Activated T-helper 2 cell treated with anti-CD3 and anti-CD28 coated beads, Interferon-gamma antibody, Interleukin-2, Interleukin-4, amounts not matched to agents 10 μg/mL and 5 μg/mL and 100 μg/mL, durations not matched to agents 14 hours and 24 hours and 36 hours (primary cell): Measurements from ENCODE around the gene CTNNBL1. TPM values are rescaled to one million over a fixed set of nuclear protein-coding genes. Genes with fewer than 3 reads are reported as not detected.

Experiments
- DNase-seq: peaks from one replicate; pipeline ENCODE4 v3.0.0; 2021; ENCODE audit warnings: low spot score
- H3K27ac Mint-ChIP-seq: one replicate; pipeline ENCODE4 v1.8.0; 2021; ENCODE audit warnings: mixed read lengths
- H3K27me3 Mint-ChIP-seq: one replicate; pipeline ENCODE4 v1.8.0; 2021; ENCODE audit warnings: low read depth, mixed read lengths
- H3K36me3 Mint-ChIP-seq: one replicate; pipeline ENCODE4 v1.8.0; 2021; ENCODE audit warnings: low read depth, mixed read lengths
- H3K4me1 Mint-ChIP-seq: one replicate; pipeline ENCODE4 v1.8.0; 2021; ENCODE audit warnings: low read depth, mixed read lengths
- H3K4me3 Mint-ChIP-seq: one replicate; pipeline ENCODE4 v1.8.0; 2021; ENCODE audit warnings: low read depth, mild to moderate bottlenecking, moderate library complexity, mixed read lengths
- H3K9me3 Mint-ChIP-seq: one replicate; pipeline ENCODE4 v1.8.0; 2021; ENCODE audit warnings: mixed read lengths
- intact Hi-C: fragments of 100-400 bp; cut with micrococcal nuclease; formaldehyde crosslinking; loops from one replicate; pipeline ENCODE4 v1.15.1; 2023
- total RNA-seq: library from RNA; stranded (reverse); gene quantifications from 2 replicates; pipeline ENCODE4 v1.2.3, GENCODE V29; 2022

The CTNNBL1 gene
- total RNA-seq, 1 donor from 2014 or later: 108 TPM

- Mint-ChIP-seq H3K36me3 (no peaks in the 10 kb centered on the region), H3K27ac (no peak overlapping the region), H3K4me3 (no peak overlapping the region), H3K9me3 (no peaks in the 10 kb centered on the region), H3K4me1 (peaks cover 7% of the 10 kb centered on the region), H3K27me3 (peaks cover 61% of the 10 kb centered on the region)
- DNase-seq: no peak
- intact Hi-C loops: loop anchor here (10.0 kb wide), 1 partner anchor 341 kb away; no protein-coding TSS in a partner anchor
Observed at GRCh38 chr20:37905671-37906613, 212.1 kb downstream of the CTNNBL1 start.

GRCh38 chr20:37907330-37907676 is 213.5 kb downstream of the CTNNBL1 start:
- Mint-ChIP-seq H3K4me3 (no peak overlapping the region), H3K27ac (no peak overlapping the region), H3K9me3 (no peaks in the 10 kb centered on the region), H3K4me1 (peaks cover 5% of the 10 kb centered on the region), H3K27me3 (peaks cover 55% of the 10 kb centered on the region), H3K36me3 (no peaks in the 10 kb centered on the region)
- intact Hi-C loops: loop anchor here (10.0 kb wide), 1 partner anchor 343 kb away; no protein-coding TSS in a partner anchor
- DNase-seq: no peak

DNA sequence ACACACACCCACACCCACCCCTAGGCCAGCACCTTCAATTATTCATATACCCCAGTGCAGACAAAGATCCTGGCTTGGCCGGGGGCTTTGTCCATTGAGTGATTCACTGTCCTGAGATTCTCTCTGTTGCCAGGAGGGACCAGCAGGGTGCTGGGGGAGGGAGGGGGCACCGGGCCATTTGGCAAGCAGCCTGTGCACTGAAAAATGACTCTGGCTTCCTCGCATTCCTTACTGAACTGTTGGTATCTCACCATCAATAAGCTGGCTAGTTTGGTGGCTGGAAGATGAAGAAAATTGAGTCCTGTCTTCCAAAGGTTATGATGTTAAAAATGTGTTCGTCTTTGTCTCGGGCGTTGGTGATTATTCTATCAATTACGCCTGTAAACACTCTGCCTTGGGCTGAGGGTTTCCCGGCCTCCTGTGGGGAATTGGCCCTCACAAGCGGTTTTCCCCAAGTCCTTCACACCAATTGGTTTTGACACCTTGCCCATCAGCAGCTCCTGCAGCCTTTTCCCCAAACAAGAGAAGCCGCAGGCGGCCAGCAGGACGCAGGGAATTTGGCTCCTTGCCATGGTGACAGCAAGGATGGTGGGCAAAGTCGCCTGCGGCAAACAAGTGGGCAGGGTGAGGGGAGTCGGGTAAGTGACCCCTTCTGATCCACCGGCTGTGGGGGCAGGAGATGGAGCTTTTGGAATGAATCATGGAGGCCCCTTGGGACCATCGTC is 214.0 kb downstream of the CTNNBL1 start:
- no peaks in the 10 kb centered on the region for H3K9me3 Mint-ChIP-seq
- no peaks in the 10 kb centered on the region for H3K36me3 Mint-ChIP-seq
- peaks cover 6% of the 10 kb centered on the region for H3K4me1 Mint-ChIP-seq
- peaks cover 57% of the 10 kb centered on the region for H3K27me3 Mint-ChIP-seq
- intact Hi-C loops: loop anchor here (10.0 kb wide), 1 partner anchor 343 kb away; no protein-coding TSS in a partner anchor
- DNase-seq: no peak
- no peak overlapping the region for H3K27ac Mint-ChIP-seq
- H3K4me3 Mint-ChIP-seq: no peak overlapping the region

GRCh38 chr20:37911261-37911660 is 217.4 kb downstream of the CTNNBL1 start:
- Mint-ChIP-seq H3K27ac (no peak overlapping the region), H3K36me3 (no peaks in the 10 kb centered on the region), H3K9me3 (no peaks in the 10 kb centered on the region), H3K4me1 (peaks cover 9% of the 10 kb centered on the region), H3K27me3 (peaks cover 47% of the 10 kb centered on the region), H3K4me3 (no peak overlapping the region)
- DNase-seq: no peak
- intact Hi-C loops: no loop called here

DNA sequence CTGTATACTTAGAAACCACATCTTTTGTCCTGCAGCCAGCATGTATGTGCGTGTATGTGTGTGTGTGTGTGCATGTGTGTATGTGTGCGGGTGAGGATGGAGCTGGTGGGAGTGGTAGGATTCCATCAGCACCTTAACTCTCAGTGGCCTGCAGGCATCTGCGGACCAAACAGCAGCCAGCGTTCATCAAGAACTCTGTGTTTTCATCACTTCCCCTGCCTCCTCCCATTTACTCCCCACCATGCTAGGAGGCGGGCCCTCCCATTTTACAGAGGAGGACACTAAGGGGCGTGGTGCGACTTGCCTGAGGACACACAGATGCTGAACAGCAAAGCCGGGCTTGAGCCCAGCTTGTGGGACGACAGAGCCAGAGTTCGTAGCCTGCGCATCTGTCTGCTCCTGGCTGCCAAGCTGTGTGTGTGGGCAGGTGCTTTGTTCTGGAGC is 218.0 kb downstream of the CTNNBL1 start:
- intact Hi-C loops: no loop called here
- Mint-ChIP-seq H3K9me3 (no peaks in the 10 kb centered on the region), H3K27ac (no peak overlapping the region), H3K4me3 (no peak overlapping the region), H3K27me3 (peaks cover 47% of the 10 kb centered on the region), H3K4me1 (peaks cover 9% of the 10 kb centered on the region), H3K36me3 (no peaks in the 10 kb centered on the region)
- DNase-seq: no peak

DNA sequence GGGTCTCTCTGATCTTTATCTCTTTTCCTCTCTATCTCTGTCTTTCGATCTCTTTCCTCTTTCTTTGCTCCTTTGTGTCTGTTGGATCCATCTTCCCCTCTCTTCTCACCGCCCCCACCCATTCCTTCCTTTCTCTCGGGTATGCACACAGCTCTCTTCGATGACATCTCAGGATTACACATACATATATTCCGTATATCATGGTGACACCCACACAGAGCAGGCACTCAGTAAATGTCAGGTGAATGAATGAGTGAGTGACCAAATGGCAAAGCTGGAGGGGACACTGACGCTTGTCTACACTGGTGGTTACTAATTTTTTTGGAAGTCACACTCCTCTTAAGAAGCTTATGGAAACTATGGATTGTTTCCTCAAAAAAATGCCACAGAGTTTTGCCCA is 219.0 kb downstream of the CTNNBL1 start:
- Mint-ChIP-seq H3K4me1 (peaks cover 9% of the 10 kb centered on the region), H3K9me3 (no peaks in the 10 kb centered on the region), H3K36me3 (no peaks in the 10 kb centered on the region), H3K27ac (no peak overlapping the region), H3K4me3 (no peak overlapping the region), H3K27me3 (peaks cover 45% of the 10 kb centered on the region)
- intact Hi-C loops: no loop called here
- no peak for DNase-seq

DNA sequence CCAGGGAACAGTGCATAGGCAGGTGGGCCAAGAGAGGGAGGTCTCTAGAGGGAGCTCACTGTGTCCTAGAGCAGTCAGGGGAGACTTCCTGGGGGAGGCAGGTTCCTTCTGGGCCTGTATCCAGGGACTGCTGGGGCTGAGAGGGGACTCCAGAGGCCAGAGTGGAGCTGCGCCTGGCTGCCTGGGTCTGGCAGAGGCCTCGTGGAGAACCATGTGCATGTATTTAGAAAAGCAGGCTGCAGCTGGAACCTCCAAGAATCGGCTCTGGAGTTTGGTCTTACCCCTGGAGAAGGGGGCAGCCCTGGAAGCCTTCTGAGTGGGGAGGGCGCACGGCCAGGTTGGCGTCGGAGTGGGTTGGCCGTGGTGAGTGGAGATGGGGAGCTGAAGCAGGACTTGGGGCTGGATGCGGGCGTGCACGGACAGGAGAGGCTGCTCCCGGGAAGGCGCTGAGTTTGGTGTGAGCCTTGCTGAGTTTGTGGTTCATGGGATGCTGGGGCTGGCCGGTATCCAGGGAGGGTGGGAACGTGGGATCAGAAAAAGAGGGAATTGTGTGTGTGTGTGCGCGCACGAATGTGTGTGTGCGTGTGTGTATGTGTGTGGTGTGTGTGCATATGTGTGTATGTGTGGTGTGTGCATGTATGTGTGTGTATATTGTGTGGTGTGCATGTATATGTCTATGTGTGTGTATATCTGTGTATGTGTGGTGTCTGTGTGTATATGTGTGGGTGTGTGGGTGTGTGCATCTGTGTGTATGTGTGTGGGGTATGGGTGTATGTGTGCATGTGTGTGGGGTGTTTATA is 219.9 kb downstream of the CTNNBL1 start:
- no peak overlapping the region for H3K4me3 Mint-ChIP-seq
- no peak for DNase-seq
- H3K9me3 Mint-ChIP-seq: no peaks in the 10 kb centered on the region
- no peaks in the 10 kb centered on the region for H3K36me3 Mint-ChIP-seq
- peaks cover 41% of the 10 kb centered on the region for H3K27me3 Mint-ChIP-seq
- intact Hi-C loops: loop anchor here (2.0 kb wide), 1 partner anchor 13 kb away; no protein-coding TSS in a partner anchor
- peaks cover 9% of the 10 kb centered on the region for H3K4me1 Mint-ChIP-seq
- no peak overlapping the region for H3K27ac Mint-ChIP-seq

- no peak overlapping the region for H3K27ac Mint-ChIP-seq
- no peaks in the 10 kb centered on the region for H3K36me3 Mint-ChIP-seq
- peaks cover 36% of the 10 kb centered on the region for H3K27me3 Mint-ChIP-seq
- intact Hi-C loops: loop anchor here (2.0 kb wide), 1 partner anchor 14 kb away; no protein-coding TSS in a partner anchor
- peaks cover 9% of the 10 kb centered on the region for H3K4me1 Mint-ChIP-seq
- no peak overlapping the region for H3K4me3 Mint-ChIP-seq
- no peak for DNase-seq
- no peaks in the 10 kb centered on the region for H3K9me3 Mint-ChIP-seq
Observed at GRCh38 chr20:37914367-37914671, 220.5 kb downstream of the CTNNBL1 start.

DNA sequence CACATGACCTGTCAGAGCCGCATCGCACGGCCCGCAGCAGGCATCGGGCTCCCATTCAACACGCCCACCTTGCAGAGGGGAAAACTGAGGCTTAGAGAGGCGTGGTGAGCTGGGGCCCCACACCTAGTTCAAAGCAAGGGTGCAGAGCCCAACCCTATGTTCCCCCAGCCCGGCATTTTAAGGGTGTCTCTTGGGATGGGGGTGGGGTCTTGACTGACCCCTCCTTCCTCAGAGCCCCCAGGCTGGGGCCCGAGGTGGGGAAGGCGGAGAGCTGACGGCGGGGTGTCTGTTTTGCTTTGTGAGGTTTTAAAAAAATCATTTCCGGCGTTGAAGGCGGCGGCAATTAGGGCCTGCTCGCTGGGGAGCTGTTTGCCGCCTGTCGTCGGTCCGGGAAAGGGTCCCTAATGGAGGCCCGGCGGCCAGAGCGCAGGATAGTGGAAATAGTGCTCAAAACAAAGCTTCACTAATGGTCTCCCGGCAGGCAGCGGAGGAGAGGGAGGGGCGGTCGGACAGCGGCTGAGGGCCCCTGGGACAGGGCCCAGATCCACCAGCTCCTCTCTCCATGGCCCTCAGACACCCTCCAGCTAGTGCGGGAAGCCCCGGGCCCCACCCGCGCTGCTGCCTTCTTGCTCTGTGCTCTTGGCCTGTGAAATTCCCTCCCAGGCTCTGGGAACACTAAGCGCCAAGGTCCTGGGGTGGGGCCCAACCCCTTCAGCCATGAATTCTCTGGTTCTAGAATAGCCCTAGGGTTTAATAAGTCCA is 221.0 kb downstream of the CTNNBL1 start:
- intact Hi-C loops: loop anchor here (2.0 kb wide), 1 partner anchor 14 kb away; no protein-coding TSS in a partner anchor
- H3K4me3 Mint-ChIP-seq: no peak overlapping the region
- no peak for DNase-seq
- H3K27ac Mint-ChIP-seq: no peak overlapping the region
- H3K9me3 Mint-ChIP-seq: no peaks in the 10 kb centered on the region
- H3K36me3 Mint-ChIP-seq: no peaks in the 10 kb centered on the region
- H3K27me3 Mint-ChIP-seq: peaks cover 36% of the 10 kb centered on the region
- peaks cover 9% of the 10 kb centered on the region for H3K4me1 Mint-ChIP-seq

- Mint-ChIP-seq H3K4me3 (no peak overlapping the region), H3K27me3 (peaks cover 33% of the 10 kb centered on the region), H3K36me3 (no peaks in the 10 kb centered on the region), H3K9me3 (no peaks in the 10 kb centered on the region), H3K27ac (no peak overlapping the region), H3K4me1 (peaks cover 9% of the 10 kb centered on the region)
- intact Hi-C loops: loop anchor here (2.0 kb wide), 1 partner anchor 15 kb away; no protein-coding TSS in a partner anchor
- DNase-seq: no peak
Observed at GRCh38 chr20:37915434-37915787, 221.6 kb downstream of the CTNNBL1 start.

DNA sequence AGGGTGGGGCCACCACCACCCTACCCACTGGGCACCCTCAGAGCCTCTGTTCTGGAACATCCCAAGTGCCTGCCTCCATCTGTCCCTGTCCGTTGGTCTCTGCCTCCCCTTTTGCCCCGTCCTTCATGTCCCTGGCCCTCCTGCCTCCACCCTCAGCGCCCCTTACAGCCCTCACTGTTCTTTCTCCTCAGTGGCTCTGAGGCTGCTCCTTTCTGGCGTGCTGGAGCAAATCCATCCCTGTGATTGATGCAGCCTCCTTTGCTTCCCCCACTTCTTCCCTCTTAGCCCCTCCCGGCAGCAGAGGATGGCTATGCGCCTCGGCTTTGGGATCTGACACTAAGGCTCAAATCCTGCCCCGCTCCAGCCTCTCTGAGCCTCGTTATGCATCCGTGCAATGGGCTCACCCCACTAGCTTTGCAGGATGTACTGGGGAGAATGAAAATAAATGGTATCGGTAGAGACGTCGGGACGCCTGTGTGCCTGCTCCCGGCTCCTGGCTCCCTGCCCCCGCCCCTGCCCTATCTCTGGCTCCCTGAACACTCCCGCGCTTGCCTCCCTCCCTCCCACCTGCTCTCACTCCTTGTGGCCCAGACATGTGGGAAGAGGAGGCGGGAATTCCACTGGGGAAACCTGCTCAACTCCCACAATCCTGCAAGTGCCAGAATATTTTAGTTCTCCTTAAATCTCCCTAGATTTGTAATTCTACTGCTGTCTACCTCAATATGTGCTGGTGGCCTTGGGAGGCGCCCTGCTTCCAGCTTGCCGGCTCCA is 222.2 kb downstream of the CTNNBL1 start:
- intact Hi-C loops: loop anchor here (2.0 kb wide), 1 partner anchor 15 kb away; no protein-coding TSS in a partner anchor
- H3K27ac Mint-ChIP-seq: no peak overlapping the region
- DNase-seq: no peak
- H3K9me3 Mint-ChIP-seq: no peaks in the 10 kb centered on the region
- H3K4me3 Mint-ChIP-seq: no peak overlapping the region
- peaks cover 9% of the 10 kb centered on the region for H3K4me1 Mint-ChIP-seq
- no peaks in the 10 kb centered on the region for H3K36me3 Mint-ChIP-seq
- H3K27me3 Mint-ChIP-seq: peaks cover 30% of the 10 kb centered on the region
